HCT116 (cell line): ENCODE results near the gene CYSLTR2.

Source experiments
- EZH2phosphoT487 ChIP-seq: fragments of 200-600 bp; IDR thresholded peaks from 2 replicates; pipeline ENCODE4 v1.6.1; 2018; ENCODE audit warnings: antibody characterized with exemption, borderline replicate concordance
- JUND ChIP-seq: IDR thresholded peaks from 2 replicates; pipeline ENCODE4 v1.6.1; 2012
- POLR2A ChIP-seq: IDR thresholded peaks from 2 replicates; pipeline ENCODE4 v1.7.0; 2011; ENCODE audit warnings: borderline replicate concordance; ENCODE audit not compliant: insufficient read depth, insufficient read length; ENCODE audit errors: extremely low read depth
- POLR2AphosphoS5 ChIP-seq: IDR thresholded peaks from 2 replicates; pipeline ENCODE4 v1.6.1; 2011; ENCODE audit warnings: mild to moderate bottlenecking, low read depth, low read length, moderate library complexity
- RAD21 ChIP-seq: IDR thresholded peaks from 2 replicates; pipeline ENCODE4 v1.6.1; 2012; ENCODE audit warnings: low read depth, mild to moderate bottlenecking
- ZNF274 ChIP-seq: fragments of 200-500 bp; sonication (Bioruptor generic); IDR thresholded peaks from 2 replicates; pipeline ENCODE4 v1.6.1; 2014; ENCODE audit warnings: mild to moderate bottlenecking, low read depth, low read length, inconsistent platforms
- TF ChIP-seq, protein P1 (sequence below): IDR thresholded peaks from 2 replicates; pipeline ENCODE4 v1.6.1; 2011; ENCODE audit warnings: mild to moderate bottlenecking, low read length, moderate library complexity; ENCODE audit not compliant: insufficient replicate concordance; ENCODE audit errors: extremely low read depth
- TF ChIP-seq, protein P2 (sequence below), 3 experiments: fragments of 200-600 bp in 1 of 3; sonication (generic) in 1 of 3; IDR thresholded peaks in 2 of 3; conservative IDR thresholded peaks in 1 of 3; 2 replicates each; pipeline ENCODE4 v1.5.1; 2012 to 2017; ENCODE audit warnings: low read depth in 2 of 3, low read length in 2 of 3, antibody characterized with exemption in 1 of 3, borderline replicate concordance in 1 of 3, control low read depth in 1 of 3, mild to moderate bottlenecking in 1 of 3, mixed read lengths in 1 of 3, mixed run types in 1 of 3, moderate library complexity in 1 of 3; ENCODE audit not compliant: insufficient read depth in 1 of 3
- TF ChIP-seq, protein P3 (sequence below): IDR thresholded peaks from 2 replicates; pipeline ENCODE4 v1.6.1; 2012
- TF ChIP-seq, protein P4 (sequence below): IDR thresholded peaks from 2 replicates; pipeline ENCODE4 v1.6.1; 2012; ENCODE audit warnings: low read depth

DNA sequence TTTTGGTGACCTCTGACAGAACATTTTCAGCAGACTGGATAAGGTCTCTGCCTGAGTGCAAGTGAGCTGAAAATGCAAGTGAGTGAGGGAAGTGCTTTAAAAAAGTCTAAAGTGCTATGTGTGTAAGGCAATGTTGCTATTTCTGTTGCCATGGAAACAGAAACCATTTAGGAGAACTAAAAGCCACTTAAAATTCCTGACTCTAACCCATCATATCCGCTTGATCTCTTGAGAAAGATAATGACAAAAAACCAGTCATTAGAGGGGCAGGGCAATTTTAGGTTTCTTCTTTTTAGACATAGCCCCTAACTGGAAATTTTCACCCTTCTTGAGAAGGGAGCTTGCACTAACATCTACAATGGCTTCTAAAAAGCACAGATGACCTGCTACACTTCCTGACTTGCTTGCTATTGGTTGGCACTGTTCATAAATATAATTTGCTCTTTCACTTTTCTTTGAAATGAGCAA is at the start of gene CYSLTR2:
- TF ChIP-seq, protein P1, sequence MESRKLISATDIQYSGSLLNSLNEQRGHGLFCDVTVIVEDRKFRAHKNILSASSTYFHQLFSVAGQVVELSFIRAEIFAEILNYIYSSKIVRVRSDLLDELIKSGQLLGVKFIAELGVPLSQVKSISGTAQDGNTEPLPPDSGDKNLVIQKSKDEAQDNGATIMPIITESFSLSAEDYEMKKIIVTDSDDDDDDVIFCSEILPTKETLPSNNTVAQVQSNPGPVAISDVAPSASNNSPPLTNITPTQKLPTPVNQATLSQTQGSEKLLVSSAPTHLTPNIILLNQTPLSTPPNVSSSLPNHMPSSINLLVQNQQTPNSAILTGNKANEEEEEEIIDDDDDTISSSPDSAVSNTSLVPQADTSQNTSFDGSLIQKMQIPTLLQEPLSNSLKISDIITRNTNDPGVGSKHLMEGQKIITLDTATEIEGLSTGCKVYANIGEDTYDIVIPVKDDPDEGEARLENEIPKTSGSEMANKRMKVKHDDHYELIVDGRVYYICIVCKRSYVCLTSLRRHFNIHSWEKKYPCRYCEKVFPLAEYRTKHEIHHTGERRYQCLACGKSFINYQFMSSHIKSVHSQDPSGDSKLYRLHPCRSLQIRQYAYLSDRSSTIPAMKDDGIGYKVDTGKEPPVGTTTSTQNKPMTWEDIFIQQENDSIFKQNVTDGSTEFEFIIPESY, result no peak
- TF ChIP-seq, protein P2, sequence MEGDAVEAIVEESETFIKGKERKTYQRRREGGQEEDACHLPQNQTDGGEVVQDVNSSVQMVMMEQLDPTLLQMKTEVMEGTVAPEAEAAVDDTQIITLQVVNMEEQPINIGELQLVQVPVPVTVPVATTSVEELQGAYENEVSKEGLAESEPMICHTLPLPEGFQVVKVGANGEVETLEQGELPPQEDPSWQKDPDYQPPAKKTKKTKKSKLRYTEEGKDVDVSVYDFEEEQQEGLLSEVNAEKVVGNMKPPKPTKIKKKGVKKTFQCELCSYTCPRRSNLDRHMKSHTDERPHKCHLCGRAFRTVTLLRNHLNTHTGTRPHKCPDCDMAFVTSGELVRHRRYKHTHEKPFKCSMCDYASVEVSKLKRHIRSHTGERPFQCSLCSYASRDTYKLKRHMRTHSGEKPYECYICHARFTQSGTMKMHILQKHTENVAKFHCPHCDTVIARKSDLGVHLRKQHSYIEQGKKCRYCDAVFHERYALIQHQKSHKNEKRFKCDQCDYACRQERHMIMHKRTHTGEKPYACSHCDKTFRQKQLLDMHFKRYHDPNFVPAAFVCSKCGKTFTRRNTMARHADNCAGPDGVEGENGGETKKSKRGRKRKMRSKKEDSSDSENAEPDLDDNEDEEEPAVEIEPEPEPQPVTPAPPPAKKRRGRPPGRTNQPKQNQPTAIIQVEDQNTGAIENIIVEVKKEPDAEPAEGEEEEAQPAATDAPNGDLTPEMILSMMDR (IDR thresholded peaks at IDR 0.05 in 2 of 3, conservative IDR thresholded peaks at IDR 0.05 in 1 of 3; ENCODE audit: borderline replicate concordance in 1 of 3, insufficient read depth in 1 of 3, low read depth in 2 of 3, low read length in 2 of 3), result no peak
- TF ChIP-seq, protein P3, sequence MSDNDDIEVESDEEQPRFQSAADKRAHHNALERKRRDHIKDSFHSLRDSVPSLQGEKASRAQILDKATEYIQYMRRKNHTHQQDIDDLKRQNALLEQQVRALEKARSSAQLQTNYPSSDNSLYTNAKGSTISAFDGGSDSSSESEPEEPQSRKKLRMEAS, result no peak
- TF ChIP-seq POLR2A, result no peak
- no peak for TF ChIP-seq POLR2AphosphoS5
- TF ChIP-seq RAD21, result no peak
- TF ChIP-seq EZH2phosphoT487, result no peak
- TF ChIP-seq JUND, result no peak
- no peak for TF ChIP-seq ZNF274
- TF ChIP-seq, protein P4, sequence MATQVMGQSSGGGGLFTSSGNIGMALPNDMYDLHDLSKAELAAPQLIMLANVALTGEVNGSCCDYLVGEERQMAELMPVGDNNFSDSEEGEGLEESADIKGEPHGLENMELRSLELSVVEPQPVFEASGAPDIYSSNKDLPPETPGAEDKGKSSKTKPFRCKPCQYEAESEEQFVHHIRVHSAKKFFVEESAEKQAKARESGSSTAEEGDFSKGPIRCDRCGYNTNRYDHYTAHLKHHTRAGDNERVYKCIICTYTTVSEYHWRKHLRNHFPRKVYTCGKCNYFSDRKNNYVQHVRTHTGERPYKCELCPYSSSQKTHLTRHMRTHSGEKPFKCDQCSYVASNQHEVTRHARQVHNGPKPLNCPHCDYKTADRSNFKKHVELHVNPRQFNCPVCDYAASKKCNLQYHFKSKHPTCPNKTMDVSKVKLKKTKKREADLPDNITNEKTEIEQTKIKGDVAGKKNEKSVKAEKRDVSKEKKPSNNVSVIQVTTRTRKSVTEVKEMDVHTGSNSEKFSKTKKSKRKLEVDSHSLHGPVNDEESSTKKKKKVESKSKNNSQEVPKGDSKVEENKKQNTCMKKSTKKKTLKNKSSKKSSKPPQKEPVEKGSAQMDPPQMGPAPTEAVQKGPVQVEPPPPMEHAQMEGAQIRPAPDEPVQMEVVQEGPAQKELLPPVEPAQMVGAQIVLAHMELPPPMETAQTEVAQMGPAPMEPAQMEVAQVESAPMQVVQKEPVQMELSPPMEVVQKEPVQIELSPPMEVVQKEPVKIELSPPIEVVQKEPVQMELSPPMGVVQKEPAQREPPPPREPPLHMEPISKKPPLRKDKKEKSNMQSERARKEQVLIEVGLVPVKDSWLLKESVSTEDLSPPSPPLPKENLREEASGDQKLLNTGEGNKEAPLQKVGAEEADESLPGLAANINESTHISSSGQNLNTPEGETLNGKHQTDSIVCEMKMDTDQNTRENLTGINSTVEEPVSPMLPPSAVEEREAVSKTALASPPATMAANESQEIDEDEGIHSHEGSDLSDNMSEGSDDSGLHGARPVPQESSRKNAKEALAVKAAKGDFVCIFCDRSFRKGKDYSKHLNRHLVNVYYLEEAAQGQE, result no peak
